SU-DHL-6 (cell line): Measurements from ENCODE around the gene IBA57.

Source experiments
- H2AFZ ChIP-seq: fragments of 200-600 bp; sonication (generic); 2 replicates; pipeline ENCODE4 v1.6.1; 2014; ENCODE audit warnings: low read depth, mild to moderate bottlenecking, moderate library complexity, mixed read lengths, antibody characterized with exemption, low read length; ENCODE audit not compliant: severe bottlenecking
- H3F3A ChIP-seq: fragments of 200-600 bp; shearing (Covaris generic); 2 replicates; pipeline ENCODE4 v1.6.0; 2016; ENCODE audit warnings: antibody characterized with exemption, mild to moderate bottlenecking; ENCODE audit not compliant: insufficient read depth
- H3K27ac ChIP-seq: fragments of 200-600 bp; sonication (generic); 2 replicates; pipeline ENCODE4 v1.5.1; 2016; ENCODE audit warnings: low read depth, mild to moderate bottlenecking, low read length, moderate library complexity, mixed read lengths
- H3K27me3 ChIP-seq: fragments of 200-600 bp; sonication (generic), shearing (Covaris generic); 2 replicates; pipeline ENCODE4 v1.6.0; 2014; ENCODE audit warnings: mild to moderate bottlenecking, low read length
- H3K36me3 ChIP-seq: fragments of 200-600 bp; sonication (generic); 2 replicates; pipeline ENCODE4 v1.6.1; 2014; ENCODE audit warnings: mild to moderate bottlenecking, low read length, mixed read lengths
- H3K4me2 ChIP-seq: fragments of 300-600, 200-600 bp; shearing (Covaris generic), sonication (generic); 2 replicates; pipeline ENCODE4 v1.6.0; 2014; ENCODE audit warnings: low read length, low read depth, mild to moderate bottlenecking; ENCODE audit not compliant: poor library complexity, severe bottlenecking
- H3K4me3 ChIP-seq: fragments of 200-600 bp; sonication (generic); 2 replicates; pipeline ENCODE4 v1.5.1; 2014; ENCODE audit warnings: antibody characterized with exemption, low read length, mild to moderate bottlenecking, mixed read lengths; ENCODE audit not compliant: insufficient read depth, poor library complexity, severe bottlenecking
- H3K79me2 ChIP-seq: fragments of 200-600 bp; sonication (generic); 2 replicates; pipeline ENCODE4 v1.6.1; 2014; ENCODE audit warnings: mild to moderate bottlenecking, low read length, moderate library complexity; ENCODE audit not compliant: insufficient read depth
- H3K9ac ChIP-seq: fragments of 200-600 bp; sonication (generic); 2 replicates; pipeline ENCODE4 v1.7.0; 2014; ENCODE audit warnings: mild to moderate bottlenecking, low read length
- H3K9me2 ChIP-seq: fragments of 200-600 bp; sonication (generic); replicated peaks from 2 replicates; pipeline ENCODE4 v1.6.1; 2014; ENCODE audit warnings: low read length; ENCODE audit not compliant: insufficient read depth
- H3K9me3 ChIP-seq: fragments of 200-600 bp; sonication (generic); 2 replicates; pipeline ENCODE4 v1.6.1; 2014; ENCODE audit warnings: low read length, mixed read lengths; ENCODE audit not compliant: insufficient read depth
- H4K20me1 ChIP-seq: fragments of 200-600 bp; sonication (generic); 2 replicates; pipeline ENCODE4 v1.6.1; 2014; ENCODE audit warnings: low read depth, mild to moderate bottlenecking, antibody characterized with exemption, low read length, moderate library complexity, mixed read lengths
- CTCF ChIP-seq: fragments of 200-600 bp; sonication (generic); IDR thresholded peaks from one replicate; pipeline ENCODE4 v1.5.1; 2017; ENCODE audit warnings: antibody characterized with exemption, mild to moderate bottlenecking, low read length, moderate library complexity; ENCODE audit not compliant: insufficient read depth, poor library complexity, severe bottlenecking
- EZH2phosphoT487 ChIP-seq: fragments of 200-600 bp; sonication (generic), shearing (Covaris generic); conservative IDR thresholded peaks from 2 replicates; pipeline ENCODE4 v1.6.1; 2018; ENCODE audit warnings: mild to moderate bottlenecking, antibody characterized with exemption, low read length, moderate library complexity, mixed read lengths

The IBA57 gene

GRCh38 chr1:228217551-228218344 is 52.1 kb downstream of the IBA57 start:
- TF ChIP-seq EZH2phosphoT487 (no peak), CTCF (no peak)
- no peaks in the 10 kb centered on the region for H3K36me3 ChIP-seq
- H3K79me2 ChIP-seq, result no peaks in the 10 kb centered on the region
- H3F3A ChIP-seq, result no peaks in the 10 kb centered on the region
- H3K4me3 ChIP-seq, result no peak overlapping the region
- H2AFZ ChIP-seq, result no peak overlapping the region
- H3K27ac ChIP-seq, result no peak overlapping the region
- H3K27me3 ChIP-seq, result no peaks in the 10 kb centered on the region
- H4K20me1 ChIP-seq, result no peaks in the 10 kb centered on the region
- no peak overlapping the region for H3K9ac ChIP-seq
- H3K4me2 ChIP-seq, result no peak overlapping the region
- H3K9me2 ChIP-seq, result no peaks in the 10 kb centered on the region
- H3K9me3 ChIP-seq, result no peaks in the 10 kb centered on the region

- TF ChIP-seq EZH2phosphoT487 (no peak), CTCF (no peak)
- Histone ChIP-seq H3K79me2 (no peaks in the 10 kb centered on the region), H2AFZ (no peak overlapping the region), H3K4me3 (no peak overlapping the region), H3K9me3 (no peaks in the 10 kb centered on the region), H3K9ac (no peak overlapping the region), H3K27me3 (no peaks in the 10 kb centered on the region), H4K20me1 (no peaks in the 10 kb centered on the region), H3K9me2 (no peaks in the 10 kb centered on the region), H3K27ac (no peak overlapping the region), H3K4me2 (no peak overlapping the region), H3K36me3 (no peaks in the 10 kb centered on the region), H3F3A (no peaks in the 10 kb centered on the region)
Measured at GRCh38 chr1:228218513-228219244, 53.1 kb downstream of the IBA57 start.

GRCh38 chr1:228219245-228219961 is 53.8 kb downstream of the IBA57 start:
- TF ChIP-seq EZH2phosphoT487 (no peak), CTCF (no peak)
- no peaks in the 10 kb centered on the region for H3K79me2 ChIP-seq
- no peaks in the 10 kb centered on the region for H3K36me3 ChIP-seq
- no peak overlapping the region for H3K4me2 ChIP-seq
- no peaks in the 10 kb centered on the region for H3K9me2 ChIP-seq
- no peaks in the 10 kb centered on the region for H4K20me1 ChIP-seq
- H3F3A ChIP-seq, result no peaks in the 10 kb centered on the region
- no peak overlapping the region for H3K9ac ChIP-seq
- H3K9me3 ChIP-seq, result no peaks in the 10 kb centered on the region
- no peak overlapping the region for H3K27ac ChIP-seq
- no peaks in the 10 kb centered on the region for H3K27me3 ChIP-seq
- no peak overlapping the region for H2AFZ ChIP-seq
- no peak overlapping the region for H3K4me3 ChIP-seq
